IMR-90 (cell line): ENCODE results near the gene ACSF2. TPM values are rescaled to one million over a fixed set of nuclear protein-coding genes. Genes with fewer than 3 reads are reported as not detected.

Experiments
- ATAC-seq: fragments of 200-7000 bp; cut with Tn5 transposase; 2 replicates; pipeline ENCODE4 v1.9.1; 2020; ENCODE audit warnings: low read depth, mild to moderate bottlenecking, moderate library complexity
- BruUV-seq: library from RNA; stranded (reverse); fragments of 400-500 nt; replicated peaks from 2 replicates; lab custom pipeline; 2021; lab: Mats Ljungman, UMichigan
- CTCF ChIA-PET: fragments of 300-600 bp; formaldehyde crosslinking; extraction: SDS; loops from one replicate; lab custom pipeline; 2021; ENCODE audit warnings: antibody characterized with exemption; lab: Yijun Ruan, JAX
- POLR2A ChIA-PET: fragments of 300-600 bp; sonication (Branson Sonifier 250); formaldehyde crosslinking; loops from one replicate; lab custom pipeline; 2022; ENCODE audit warnings: antibody characterized with exemption; ENCODE audit not compliant: unreplicated experiment; lab: Charles Lee
- DNase-seq: peaks from one replicate; pipeline ENCODE4 v3.0.0; 2013
- H2AFZ ChIP-seq: replicated peaks from 2 replicates; pipeline ENCODE3; 2013; ENCODE audit warnings: low read length, mild to moderate bottlenecking; ENCODE audit not compliant: poor library complexity
- H2AK5ac ChIP-seq: 2 replicates; pipeline ENCODE4 v1.6.1; 2013; ENCODE audit warnings: low read depth, low read length, inconsistent platforms
- H2AK9ac ChIP-seq: replicated peaks from 2 replicates; pipeline ENCODE3; 2013; ENCODE audit warnings: mild to moderate bottlenecking, low read depth, low read length, moderate library complexity; ENCODE audit not compliant: poor library complexity
- H2BK120ac ChIP-seq: 2 replicates; pipeline ENCODE4 v1.6.1; 2013; ENCODE audit warnings: low read depth, low read length, inconsistent platforms
- H2BK15ac ChIP-seq: 3 replicates; pipeline ENCODE4 v1.6.1; 2013; ENCODE audit warnings: low read depth, low read length, inconsistent platforms
- H2BK20ac ChIP-seq: 2 replicates; pipeline ENCODE4 v1.6.1; 2013; ENCODE audit warnings: low read depth, mild to moderate bottlenecking, inconsistent platforms, low read length, moderate library complexity
- H2BK5ac ChIP-seq: 2 replicates; pipeline ENCODE4 v1.6.1; 2013; ENCODE audit warnings: mild to moderate bottlenecking, low read depth, low read length, inconsistent platforms; ENCODE audit not compliant: poor library complexity, severe bottlenecking
- H3K14ac ChIP-seq: replicated peaks from 2 replicates; pipeline ENCODE4 v1.6.1; 2013; ENCODE audit warnings: low read depth, low read length, inconsistent platforms
- H3K18ac ChIP-seq: 2 replicates; pipeline ENCODE4 v1.6.1; 2013; ENCODE audit warnings: low read depth, low read length, control low read depth
- H3K23ac ChIP-seq: 2 replicates; pipeline ENCODE4 v1.6.1; 2013; ENCODE audit warnings: low read depth, low read length, inconsistent platforms
- H3K27ac ChIP-seq: 2 replicates; pipeline ENCODE4 v1.5.1; 2013; ENCODE audit warnings: mild to moderate bottlenecking, control low read depth, low read length; ENCODE audit not compliant: insufficient read depth
- H3K27me3 ChIP-seq: 2 replicates; pipeline ENCODE4 v1.6.1; 2013; ENCODE audit warnings: low read length; ENCODE audit not compliant: control insufficient read depth, insufficient read depth
- H3K36me3 ChIP-seq: 2 replicates; pipeline ENCODE4 v1.6.1; 2013; ENCODE audit warnings: low read length, mixed read lengths; ENCODE audit not compliant: control insufficient read depth, insufficient read depth
- H3K4ac ChIP-seq: 2 replicates; pipeline ENCODE4 v1.6.1; 2013; ENCODE audit warnings: low read depth, low read length, inconsistent platforms
- H3K4me1 ChIP-seq: 2 replicates; pipeline ENCODE4 v1.6.1; 2013; ENCODE audit warnings: low read length, mixed read lengths; ENCODE audit not compliant: control insufficient read depth, insufficient read depth
- H3K4me2 ChIP-seq: 2 replicates; pipeline ENCODE4 v1.6.1; 2013; ENCODE audit warnings: low read depth, mild to moderate bottlenecking, control low read depth, low read length, moderate library complexity
- H3K4me3 ChIP-seq: 2 replicates; pipeline ENCODE4 v1.5.1; 2013; ENCODE audit warnings: low read depth, mild to moderate bottlenecking, control low read depth, low read length, moderate library complexity; ENCODE audit not compliant: insufficient read depth
- H3K56ac ChIP-seq: 2 replicates; pipeline ENCODE4 v1.6.1; 2013; ENCODE audit warnings: low read length, inconsistent platforms; ENCODE audit not compliant: insufficient read depth; ENCODE audit errors: extremely low read depth
- H3K79me1 ChIP-seq, 2 experiments: 2 replicates each; pipeline ENCODE4 v1.6.1; 2013; ENCODE audit warnings: low read length in 2 of 2, inconsistent platforms in 1 of 2, low read depth in 1 of 2
- H3K9ac ChIP-seq: 2 replicates; pipeline ENCODE4 v1.6.1; 2013; ENCODE audit warnings: low read depth, low read length, control low read depth
- H3K9me1 ChIP-seq: 2 replicates; pipeline ENCODE4 v1.6.1; 2013; ENCODE audit warnings: low read length, inconsistent platforms; ENCODE audit not compliant: insufficient read depth
- H3K9me3 ChIP-seq: 2 replicates; pipeline ENCODE4 v1.6.1; 2013; ENCODE audit warnings: low read length; ENCODE audit not compliant: control insufficient read depth, insufficient read depth
- H4K20me1 ChIP-seq: 2 replicates; pipeline ENCODE4 v1.6.1; 2013; ENCODE audit warnings: low read length, inconsistent platforms; ENCODE audit not compliant: insufficient read depth
- H4K5ac ChIP-seq: 2 replicates; pipeline ENCODE4 v1.6.1; 2013; ENCODE audit warnings: mild to moderate bottlenecking, low read depth, low read length, control low read depth
- H4K8ac ChIP-seq, 2 experiments: 2 replicates each; pipeline ENCODE4 v1.6.1; 2013; ENCODE audit warnings: low read depth in 2 of 2, low read length in 2 of 2, control low read depth in 1 of 2, inconsistent platforms in 1 of 2
- H4K91ac ChIP-seq: 2 replicates; pipeline ENCODE4 v1.6.1; 2013; ENCODE audit warnings: low read depth, low read length, inconsistent platforms; ENCODE audit not compliant: insufficient read depth
- BHLHE40 ChIP-seq: fragments of 150-350 bp; IDR thresholded peaks from 2 replicates; pipeline ENCODE4 v1.6.1; 2016; ENCODE audit warnings: mild to moderate bottlenecking, low read depth, low read length
- CEBPB ChIP-seq: IDR thresholded peaks from 2 replicates; pipeline ENCODE4 v1.6.1; 2012; ENCODE audit warnings: low read depth, low read length, improper control_type of control experiment
- CHD1 ChIP-seq: IDR thresholded peaks from 2 replicates; pipeline ENCODE4 v1.6.1; 2012; ENCODE audit warnings: low read depth, low read length, improper control_type of control experiment
- CTCF ChIP-seq: conservative IDR thresholded peaks from 2 replicates; pipeline ENCODE4 v1.5.1; 2012; ENCODE audit warnings: mild to moderate bottlenecking, low read depth, low read length, improper control_type of control experiment
- FOS ChIP-seq: fragments of 150-350 bp; IDR thresholded peaks from 2 replicates; pipeline ENCODE4 v1.6.1; 2016; ENCODE audit warnings: low read depth, low read length
- MAZ ChIP-seq: IDR thresholded peaks from 2 replicates; pipeline ENCODE4 v1.6.1; 2012; ENCODE audit warnings: low read depth, mild to moderate bottlenecking, low read length, improper control_type of control experiment, moderate library complexity, borderline replicate concordance
- MXI1 ChIP-seq: IDR thresholded peaks from 2 replicates; pipeline ENCODE4 v1.6.1; 2012; ENCODE audit warnings: low read depth, mild to moderate bottlenecking, low read length, moderate library complexity, borderline replicate concordance
- NFE2L2 ChIP-seq: fragments of 150-350 bp; IDR thresholded peaks from 2 replicates; pipeline ENCODE4 v1.6.1; 2016; ENCODE audit warnings: low read depth, mild to moderate bottlenecking, low read length
- POLR2A ChIP-seq: IDR thresholded peaks from 2 replicates; pipeline ENCODE4 v1.6.1; 2012; ENCODE audit warnings: mild to moderate bottlenecking, low read depth, low read length
- RAD21 ChIP-seq: IDR thresholded peaks from 2 replicates; pipeline ENCODE4 v1.6.1; 2012; ENCODE audit warnings: low read length, improper control_type of control experiment
- RCOR1 ChIP-seq: IDR thresholded peaks from 2 replicates; pipeline ENCODE4 v1.6.1; 2012; ENCODE audit warnings: mild to moderate bottlenecking, low read length, improper control_type of control experiment; ENCODE audit not compliant: insufficient replicate concordance
- RFX5 ChIP-seq: IDR thresholded peaks from 2 replicates; pipeline ENCODE4 v1.8.0; 2012; ENCODE audit warnings: low read depth, mild to moderate bottlenecking, low read length, moderate library complexity
- SMC3 ChIP-seq: fragments of 150-350 bp; IDR thresholded peaks from 2 replicates; pipeline ENCODE4 v1.6.1; 2016; ENCODE audit warnings: low read depth, mild to moderate bottlenecking, antibody characterized with exemption, low read length, moderate library complexity
- USF2 ChIP-seq: fragments of 150-350 bp; IDR thresholded peaks from 2 replicates; pipeline ENCODE4 v1.6.1; 2017; ENCODE audit warnings: mild to moderate bottlenecking, antibody characterized with exemption, low read length, low read depth
- WGBS, 2 experiments: methylation state at CpG; one replicate each; pipeline versions ENCODE4 v1.1.5 to v1.1.7; 2013; ENCODE audit warnings: missing lambda C conversion rate in 2 of 2; ENCODE audit not compliant: insufficient read length in 1 of 2; ENCODE audit errors: extremely low coverage in 2 of 2; 5-methylcytosine and 5-hydroxymethylcytosine counted together
- dilution Hi-C: fragments of 300-500 bp; cut with HindIII; formaldehyde crosslinking; loops from one replicate; pipeline ENCODE4 v1.14.3; 2018; ENCODE audit warnings: low sequenced_read_pairs; ENCODE audit not compliant: unreplicated experiment
- in situ Hi-C: fragments of 300-500 bp; cut with MboI; formaldehyde crosslinking; loops from 3 replicates; pipeline ENCODE4 v1.14.3; 2019; ENCODE audit warnings: low sequenced_read_pairs, inconsistent platforms, mixed read lengths
- intact Hi-C: fragments of 100-400 bp; cut with micrococcal nuclease; formaldehyde crosslinking; loops from 2 replicates; pipeline ENCODE4 v1.10.0; 2022
- polyA plus RNA-seq, 3 experiments: library from polyadenylated mRNA; depleted of rRNA; stranded (reverse); fragments of >200 nt; gene quantifications; 2 replicates each; pipeline ENCODE4 v1.2.3, GENCODE V29; 2012; ENCODE audit warnings: low replicate concordance in 1 of 3
- total RNA-seq: library from RNA; depleted of rRNA; stranded (reverse); fragments of >200 nt; gene quantifications from 2 replicates; pipeline ENCODE4 v1.2.3, GENCODE V29; 2012

Gene ACSF2
- total and polyA plus RNA-seq, 2 of the 4 experiments (the other 2 are of a cell fraction), result 18.5 to 27.2 TPM

- peak overlapping the region; percentile 38 for H3K18ac ChIP-seq
- whole genome bisulfite sequencing, 2 experiments, result 100% methylated on average over 1 of the region's 9 CpGs; no CpG with 5 or more reads in 1 of the 2 experiments
- intact Hi-C loops (no loop called here), dilution Hi-C loops (no loop called here), in situ Hi-C loops (no loop called here)
- no peaks in the 10 kb centered on the region for H3K27me3 ChIP-seq
- H2AFZ ChIP-seq, result peak overlapping the region; percentile 70
- H3K4me3 ChIP-seq, result no peak overlapping the region
- peak overlapping the region; percentile 61 for H4K5ac ChIP-seq
- H3K23ac ChIP-seq, result peak overlapping the region; percentile 7; the same call in 1 of the 2 replicates
- H3K56ac ChIP-seq, result peak overlapping the region; percentile 8; the same call in 1 of the 2 replicates
- H3K9me3 ChIP-seq, result no peaks in the 10 kb centered on the region
- ChIA-PET POLR2A (no interaction called here), CTCF (no interaction called here)
- H4K91ac ChIP-seq, result peak overlapping the region; percentile 83
- H3K9me1 ChIP-seq, result peaks cover 17% of the 10 kb centered on the region
- H2BK15ac ChIP-seq, result peak overlapping the region; percentile 24; the same call in 2 of the 3 replicates
- peak overlapping the region; percentile 83 for H3K14ac ChIP-seq
- H3K27ac ChIP-seq, result peak overlapping the region; percentile 78
- H2AK9ac ChIP-seq, result peak overlapping the region; percentile 37
- peak overlapping the region; percentile 60 for H2BK5ac ChIP-seq
- H4K20me1 ChIP-seq, result no peaks in the 10 kb centered on the region
- ATAC-seq (no peak), DNase-seq (no peak)
- peaks cover 11 to 49% of the 10 kb centered on the region in 2 experiments; a peak in 3 of 4 replicates for H3K79me1 ChIP-seq
- peak overlapping the region; percentile 94; the same call in 1 of the 2 replicates for H2AK5ac ChIP-seq
- H3K4me1 ChIP-seq, result peaks cover 27% of the 10 kb centered on the region
- peaks cover 3% of the 10 kb centered on the region; the same call in 1 of the 2 replicates for H3K36me3 ChIP-seq
- H3K9ac ChIP-seq, result no peak overlapping the region
- peak overlapping the region; percentile 66 for H2BK120ac ChIP-seq
- peak overlapping the region; percentile 93 to 95; a peak in 3 of 4 replicates for H4K8ac ChIP-seq
- peak overlapping the region; percentile 44; the same call in 1 of the 2 replicates for H2BK20ac ChIP-seq
- H3K4me2 ChIP-seq, result peak overlapping the region; percentile 9
- no TSS peak for BruUV-seq
- H3K4ac ChIP-seq, result peak overlapping the region; percentile 92
- TF ChIP-seq CTCF (no peak), USF2 (no peak), FOS (no peak), CHD1 (no peak), CEBPB (no peak), POLR2A (no peak), RCOR1 (no peak), BHLHE40 (no peak), RFX5 (no peak), MXI1 (no peak), MAZ (no peak), SMC3 (no peak), NFE2L2 (no peak), RAD21 (no peak)
These were observed 1.6 kb upstream of the ACSF2 start for GRCh38 chr17:50424246-50424995.
